ENCODE data around the gene CDC25A. TPM values are rescaled to one million over a fixed set of nuclear protein-coding genes. Genes with fewer than 3 reads are reported as not detected.
A peak's percentile ranks its signal among the peaks of the same experiment; 100 is the strongest.

CDC25A gene
- polyA plus RNA-seq, 2 of the 4 experiments (the other 2 are of a cell fraction), result 6.4 to 9.8 TPM

DNA sequence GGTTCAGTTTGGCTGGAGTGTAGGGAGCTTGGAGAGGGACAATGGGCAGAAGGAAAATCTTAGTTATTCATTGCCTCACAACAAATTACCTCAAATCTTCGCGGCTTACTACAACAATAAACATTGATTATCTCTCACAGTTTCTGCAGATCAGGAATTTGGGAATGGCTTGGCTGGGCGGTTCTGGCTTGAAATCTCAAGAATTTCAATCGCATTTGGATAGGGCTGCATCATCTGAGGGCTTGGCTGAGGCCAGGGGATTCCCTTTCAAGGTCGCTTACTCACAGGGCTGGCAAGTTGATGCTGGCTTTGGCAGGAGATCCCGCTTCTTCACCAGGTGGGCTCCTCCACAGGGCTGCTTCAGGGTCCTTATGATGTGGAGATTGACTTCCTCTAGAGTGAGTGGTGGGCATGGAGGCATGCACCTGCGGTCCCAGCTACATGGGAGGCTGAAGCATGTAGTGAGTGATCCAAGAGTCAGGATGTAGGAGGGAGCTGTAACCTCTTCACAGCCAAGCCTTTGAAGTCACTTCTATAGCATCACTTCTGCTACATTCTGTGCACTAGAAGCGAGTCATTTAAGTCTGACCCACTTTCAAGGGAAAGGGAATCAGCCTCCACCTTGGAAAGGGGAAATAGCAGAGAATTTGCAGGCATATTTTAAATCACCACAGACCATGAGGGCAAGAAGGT, 63.1 kb downstream of the CDC25A start:
- WGBS (ENCODE audit: missing lambda C conversion rate), result 49% methylated on average over 7 of the region's 8 CpGs

GRCh38 chr3:48123346-48123745, 64.9 kb downstream of the CDC25A start:
- Histone ChIP-seq H3K4me2 (no peak overlapping the region), H3K27ac (no peak overlapping the region), H3K4me1 (peaks cover 9% of the 10 kb centered on the region; the same call in 2 of the 3 replicates), H3K9me3 (no peaks in the 10 kb centered on the region), H3K4me3 (no peak overlapping the region)
- POLR2A ChIA-PET, result no interaction called here
- CTCF ChIA-PET, result interaction anchor here (0.7 to 1.2 kb wide), 2 partner anchors 28 to 34 kb away, joined by 3 to 5 read pairs; no protein-coding TSS in a partner anchor
- ATAC-seq (no peak), DNase-seq (ENCODE audit: low read depth in 1 of 2, low spot score in 1 of 2) (no peak), FAIRE-seq (no peak)
- 87% methylated on average over 6 of the region's 6 CpGs for WGBS (ENCODE audit: missing lambda C conversion rate)
- TF ChIP-seq RCOR1 (IDR thresholded peaks at IDR 0.05; ENCODE audit: low read depth, low read length), result no peak
- no peak for TF ChIP-seq EHMT2 (IDR thresholded peaks at IDR 0.05; ENCODE audit: low read depth)
- TF ChIP-seq NFE2L2 (conservative IDR thresholded peaks at IDR 0.05; ENCODE audit: low read length), result no peak
- TF ChIP-seq, protein P1, sequence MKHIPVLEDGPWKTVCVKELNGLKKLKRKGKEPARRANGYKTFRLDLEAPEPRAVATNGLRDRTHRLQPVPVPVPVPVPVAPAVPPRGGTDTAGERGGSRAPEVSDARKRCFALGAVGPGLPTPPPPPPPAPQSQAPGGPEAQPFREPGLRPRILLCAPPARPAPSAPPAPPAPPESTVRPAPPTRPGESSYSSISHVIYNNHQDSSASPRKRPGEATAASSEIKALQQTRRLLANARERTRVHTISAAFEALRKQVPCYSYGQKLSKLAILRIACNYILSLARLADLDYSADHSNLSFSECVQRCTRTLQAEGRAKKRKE (CRISPR knock-in tag; IDR thresholded peaks at IDR 0.05; ENCODE audit: low read depth), result no peak
- no peak for TF ChIP-seq HES2 (IDR thresholded peaks at IDR 0.05)
- no peak for TF ChIP-seq BCL3 (IDR thresholded peaks at IDR 0.05)
- no peak for TF ChIP-seq HEYL (CRISPR knock-in tag; IDR thresholded peaks at IDR 0.05)

More for the DNA sequence above, 63.1 kb downstream of the CDC25A start:
- no peak for FAIRE-seq
- Histone ChIP-seq H3K9me3 (no peaks in the 10 kb centered on the region), H3K4me3 (no peak overlapping the region), H3K4me2 (no peak overlapping the region), H3K4me1 (peaks cover 9% of the 10 kb centered on the region; the same call in 2 of the 3 replicates), H3K27ac (no peak overlapping the region)
- CTCF ChIA-PET, result interaction anchor here (1.1 to 1.5 kb wide), 2 partner anchors 26 to 37 kb away, joined by 3 to 5 read pairs; no protein-coding TSS in a partner anchor
- peak in 1 of 2 experiments; percentile 23 for DNase-seq (ENCODE audit: low read depth in 1 of 2, low spot score in 1 of 2)
- peak; percentile 54 to 74; a peak in 5 of 6 replicates for ATAC-seq
- POLR2A ChIA-PET, result interaction anchor here (0.5 kb wide), 1 partner anchor 938 kb away, joined by 3 read pairs; no protein-coding TSS in a partner anchor
- TF ChIP-seq RCOR1 (IDR thresholded peaks at IDR 0.05; ENCODE audit: low read depth, low read length), result no peak
- no peak for TF ChIP-seq CHD4 (IDR thresholded peaks at IDR 0.05; ENCODE audit: borderline replicate concordance)
- no peak for TF ChIP-seq HEYL (CRISPR knock-in tag; IDR thresholded peaks at IDR 0.05)
- no peak for TF ChIP-seq HOXB5 (CRISPR knock-in tag; IDR thresholded peaks at IDR 0.05)
- no peak for TF ChIP-seq CBX8 (IDR thresholded peaks at IDR 0.05)
- no peak for TF ChIP-seq NFE2L2 (conservative IDR thresholded peaks at IDR 0.05; ENCODE audit: low read length)
- no peak for TF ChIP-seq POLR2AphosphoS2 (conservative IDR thresholded peaks at IDR 0.05; ENCODE audit: low read length)
- TF ChIP-seq EHF (CRISPR knock-in tag; IDR thresholded peaks at IDR 0.05), result no peak
- TF ChIP-seq ZNF302 (CRISPR knock-in tag; IDR thresholded peaks at IDR 0.05), result no peak
- no peak for TF ChIP-seq NR3C1 (IDR thresholded peaks at IDR 0.05)

- ChIA-PET POLR2A (no interaction called here), CTCF (interaction anchor here (1.2 kb wide), 1 partner anchor 29 kb away, joined by 5 read pairs; no protein-coding TSS in a partner anchor)
- no peak for TF ChIP-seq CTCF (IDR thresholded peaks at IDR 0.05)
- TF ChIP-seq FOXS1 (CRISPR knock-in tag; IDR thresholded peaks at IDR 0.05), result no peak
- no peak for TF ChIP-seq NPAS2 (CRISPR knock-in tag; IDR thresholded peaks at IDR 0.05; ENCODE audit: borderline replicate concordance)
- no peak for TF ChIP-seq POLR2AphosphoS2 (conservative IDR thresholded peaks at IDR 0.05; ENCODE audit: low read length)
- TF ChIP-seq MAX (IDR thresholded peaks at IDR 0.05), result no peak
- TF ChIP-seq FOSL2 (IDR thresholded peaks at IDR 0.05), result no peak
- no peak for TF ChIP-seq FOSL2 (CRISPR knock-in tag; IDR thresholded peaks at IDR 0.05)
- no peak for TF ChIP-seq HOXA7 (CRISPR knock-in tag; IDR thresholded peaks at IDR 0.05)
- TF ChIP-seq HEYL (CRISPR knock-in tag; IDR thresholded peaks at IDR 0.05), result no peak
- TF ChIP-seq PHF8 (IDR thresholded peaks at IDR 0.05; ENCODE audit: borderline replicate concordance, low read depth), result no peak
- TF ChIP-seq RAD21 (conservative IDR thresholded peaks at IDR 0.05 in 1 of 2, IDR thresholded peaks at IDR 0.05 in 1 of 2), result no peak
- TF ChIP-seq HDAC2 (IDR thresholded peaks at IDR 0.05), result no peak
- TF ChIP-seq, protein P1 (CRISPR knock-in tag; IDR thresholded peaks at IDR 0.05; ENCODE audit: low read depth), result no peak
- no peak for TF ChIP-seq USF2 (IDR thresholded peaks at IDR 0.05)
- TF ChIP-seq CHD4 (IDR thresholded peaks at IDR 0.05; ENCODE audit: borderline replicate concordance), result no peak
- TF ChIP-seq SREBF2 (IDR thresholded peaks at IDR 0.05), result no peak
- FAIRE-seq (no peak), DNase-seq (ENCODE audit: low read depth in 1 of 2, low spot score in 1 of 2) (no peak), ATAC-seq (no peak)
- Histone ChIP-seq H3K27ac (no peak overlapping the region), H3K4me1 (peaks cover 9% of the 10 kb centered on the region; the same call in 2 of the 3 replicates), H3K9me3 (no peaks in the 10 kb centered on the region), H3K4me2 (no peak overlapping the region), H3K4me3 (no peak overlapping the region)
- WGBS (ENCODE audit: missing lambda C conversion rate), result 84% methylated on average over 5 of the region's 5 CpGs
These were observed 65.7 kb downstream of the CDC25A start for GRCh38 chr3:48122504-48122903.
